Naive thymus-derived CD4-positive, alpha-beta T cell (primary cell): ENCODE measurements around the gene MUSK. TPM values are rescaled to one million over a fixed set of nuclear protein-coding genes. Genes with fewer than 3 reads are reported as not detected.

ENCODE experiments used
- ATAC-seq: fragments of 150-1000 bp; cut with Tn5 transposase; 2 replicates; pipeline ENCODE4 v1.10.0; 2021; ENCODE audit warnings: mild to moderate bottlenecking, moderate library complexity
- CTCF ChIA-PET: fragments of 350-600 bp; sonication (Branson Sonifier 250); formaldehyde crosslinking; loops from one replicate; lab custom pipeline; 2021; ENCODE audit warnings: antibody characterized with exemption; lab: Charles Lee
- POLR2A ChIA-PET: fragments of 350-600 bp; sonication (Branson Sonifier 250); formaldehyde crosslinking; loops from one replicate; lab custom pipeline; 2021; ENCODE audit warnings: antibody characterized with exemption, inconsistent platforms; lab: Charles Lee
- DNase-seq, 9 donors: peaks; one replicate each; pipeline versions ENCODE4 v3.0.0 to v3.0.0-alpha.2; 2020 to 2022; ENCODE audit warnings: mixed read lengths in 1 of 9
- H3K27ac ChIP-seq: one replicate; pipeline ENCODE4 v1.7.0; 2013; ENCODE audit warnings: mild to moderate bottlenecking, low read depth, low read length, moderate library complexity
- H3K27me3 ChIP-seq, 2 donors: one replicate each; pipeline ENCODE4 v1.7.0; 2013; ENCODE audit warnings: low read length in 2 of 2, mild to moderate bottlenecking in 2 of 2, moderate library complexity in 2 of 2; ENCODE audit not compliant: control insufficient read depth in 2 of 2, insufficient read depth in 2 of 2
- H3K36me3 ChIP-seq, 3 experiments: 1 replicate in 2 of 3; 2 replicates in 1 of 3; pipeline ENCODE4 v1.7.0; 2013; ENCODE audit warnings: low read length in 3 of 3, mild to moderate bottlenecking in 3 of 3, moderate library complexity in 1 of 3; ENCODE audit not compliant: insufficient read depth in 3 of 3, control insufficient read depth in 2 of 3
- H3K4me1 ChIP-seq, 2 donors: one replicate each; pipeline ENCODE4 v1.7.0; 2013; ENCODE audit warnings: low read length in 2 of 2, mild to moderate bottlenecking in 2 of 2, moderate library complexity in 1 of 2; ENCODE audit not compliant: control insufficient read depth in 2 of 2, insufficient read depth in 2 of 2
- H3K4me3 ChIP-seq: 2 replicates; pipeline ENCODE4 v1.7.0; 2013; ENCODE audit warnings: mild to moderate bottlenecking, low read length
- H3K9me3 ChIP-seq, 3 experiments: 1 replicate in 2 of 3; 2 replicates in 1 of 3; pipeline ENCODE4 v1.7.0; 2013; ENCODE audit warnings: low read length in 3 of 3; ENCODE audit not compliant: control insufficient read depth in 2 of 3
- H3K27ac Mint-ChIP-seq, 9 donors: one replicate each; pipeline ENCODE4 v1.8.0; 2020 to 2022; ENCODE audit warnings: mixed read lengths in 9 of 9, mild to moderate bottlenecking in 8 of 9, moderate library complexity in 5 of 9, inconsistent platforms in 2 of 9
- H3K27me3 Mint-ChIP-seq, 5 donors: one replicate each; pipeline ENCODE4 v1.8.0; 2021 to 2022; ENCODE audit warnings: mixed read lengths in 5 of 5, mild to moderate bottlenecking in 1 of 5
- H3K36me3 Mint-ChIP-seq, 5 donors: one replicate each; pipeline ENCODE4 v1.8.0; 2020 to 2022; ENCODE audit warnings: mixed read lengths in 5 of 5, mild to moderate bottlenecking in 3 of 5, inconsistent platforms in 1 of 5
- H3K4me1 Mint-ChIP-seq, 7 donors: one replicate each; pipeline ENCODE4 v1.8.0; 2020 to 2022; ENCODE audit warnings: mixed read lengths in 7 of 7, mild to moderate bottlenecking in 3 of 7, inconsistent platforms in 1 of 7
- H3K4me3 Mint-ChIP-seq, 10 donors: one replicate each; pipeline ENCODE4 v1.8.0; 2020 to 2022; ENCODE audit warnings: mild to moderate bottlenecking in 10 of 10, mixed read lengths in 10 of 10, moderate library complexity in 6 of 10, inconsistent platforms in 2 of 10
- H3K9me3 Mint-ChIP-seq, 11 donors: one replicate each; pipeline ENCODE4 v1.8.0; 2020 to 2022; ENCODE audit warnings: mixed read lengths in 11 of 11, mild to moderate bottlenecking in 4 of 11, inconsistent platforms in 1 of 11, moderate library complexity in 1 of 11
- intact Hi-C, 2 donors: fragments of 100-400 bp; cut with micrococcal nuclease; formaldehyde crosslinking; loops; one replicate each; pipeline ENCODE4 v1.15.1; 2023
- polyA plus RNA-seq, 2 donors: library from polyadenylated mRNA; unstranded; fragments of 300-500 nt; fragmentation: Illumina TruSeq; gene quantifications; one replicate each; pipeline ENCODE4 v1.2.3, GENCODE V29; 2021
- total RNA-seq, 6 experiments: library from RNA in 5 of 6; stranded (reverse) in 5 of 6; gene quantifications; 1 replicate in 5 of 6; 2 replicates in 1 of 6; pipeline ENCODE4 v1.2.3 and lab custom pipeline; 2021 to 2026

The MUSK gene
- total and polyA plus RNA-seq, 7 experiments from 2014 or later, result not detected

DNA sequence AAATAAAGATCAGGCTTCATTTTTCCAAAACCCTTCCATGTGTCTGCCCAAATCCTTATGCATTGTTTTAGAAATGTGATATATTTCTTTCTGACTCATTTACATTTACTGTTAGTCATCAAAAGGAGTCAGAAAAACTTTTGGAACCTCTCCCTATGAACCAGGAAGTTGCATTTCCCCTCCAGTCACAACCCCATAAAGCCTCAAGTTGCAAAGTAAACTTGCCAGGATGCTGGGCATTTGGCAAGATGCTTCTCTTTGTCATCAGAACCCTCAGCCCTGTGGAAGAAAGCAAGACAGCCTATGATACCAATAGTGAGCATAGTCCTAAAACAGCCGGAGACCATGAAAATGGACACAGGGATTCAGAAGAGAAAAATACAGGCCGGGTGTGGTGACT is 84.2 kb downstream of the MUSK start:
- Mint-ChIP-seq H3K9me3 (peaks cover 0 to 10% (median 0%) of the 10 kb centered on the region in 11 donors), H3K27me3 (no peaks in the 10 kb centered on the region), H3K27ac (no peak overlapping the region), H3K36me3 (no peaks in the 10 kb centered on the region), H3K4me1 (no peaks in the 10 kb centered on the region), H3K4me3 (no peak overlapping the region)
- intact Hi-C loops, result no loop called here
- CTCF ChIA-PET, result no interaction called here
- ATAC-seq, result no peak
- no peaks in the 10 kb centered on the region for H3K9me3 ChIP-seq
- no peaks in the 10 kb centered on the region for H3K36me3 ChIP-seq
- POLR2A ChIA-PET, result no interaction called here
- H3K27ac ChIP-seq, result no peak overlapping the region
- H3K27me3 ChIP-seq, result no peaks in the 10 kb centered on the region
- H3K4me1 ChIP-seq, result no peaks in the 10 kb centered on the region
- no peak overlapping the region for H3K4me3 ChIP-seq
- DNase-seq, result no peak

DNA sequence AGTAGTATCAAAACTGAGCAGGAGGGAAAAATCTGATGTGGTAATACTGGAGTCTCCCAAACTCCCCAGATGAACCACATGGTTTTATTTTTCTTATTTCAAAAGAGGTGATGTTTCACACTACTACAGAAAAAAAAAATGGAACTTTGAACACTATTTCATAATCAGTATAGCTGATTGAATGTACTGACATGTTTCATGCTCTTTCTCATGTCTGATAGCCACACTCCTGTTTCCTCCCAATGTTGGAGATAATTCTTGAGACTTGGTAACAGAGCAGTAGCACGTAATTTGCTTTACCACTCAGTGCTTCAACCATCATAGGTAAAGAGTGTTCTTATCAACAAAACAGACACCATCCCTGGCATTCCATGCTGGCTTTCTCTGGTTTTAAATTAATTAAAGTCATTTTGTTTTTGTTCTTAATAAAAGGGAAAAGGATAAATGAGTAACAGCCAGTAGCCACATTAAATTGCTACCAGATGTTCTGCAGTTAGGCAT is 85.2 kb downstream of the MUSK start:
- CTCF ChIA-PET, result interaction anchor here (0.6 kb wide), 1 partner anchor 20 kb away, joined by 3 read pairs; no protein-coding TSS in a partner anchor
- H3K27me3 Mint-ChIP-seq, result no peaks in the 10 kb centered on the region
- intact Hi-C loops, result no loop called here

DNA sequence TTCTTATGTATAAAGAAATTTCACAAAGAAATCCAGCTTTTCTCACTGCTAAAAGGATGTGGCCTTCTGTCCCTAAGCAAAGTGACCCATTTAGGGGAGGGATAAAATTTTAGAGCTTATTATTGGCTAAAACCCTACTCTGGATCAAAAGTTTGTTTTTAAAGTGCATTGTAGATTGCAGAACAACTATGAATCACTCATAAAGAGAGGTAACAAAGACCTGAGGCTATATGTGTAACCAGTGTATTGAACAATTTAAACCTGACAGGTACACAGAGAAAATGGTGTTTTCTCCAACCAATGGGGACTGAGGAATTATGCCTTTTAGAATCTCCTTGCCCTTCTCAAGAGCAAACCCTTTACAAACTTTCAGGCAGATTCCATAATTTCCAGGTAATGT is 86.6 kb downstream of the MUSK start:
- Mint-ChIP-seq H3K27ac (no peak overlapping the region), H3K4me3 (no peak overlapping the region), H3K27me3 (no peaks in the 10 kb centered on the region), H3K36me3 (no peaks in the 10 kb centered on the region), H3K9me3 (peaks cover 0 to 11% (median 2%) of the 10 kb centered on the region in 11 donors), H3K4me1 (no peaks in the 10 kb centered on the region)
- no peak for DNase-seq
- POLR2A ChIA-PET, result no interaction called here
- Histone ChIP-seq H3K9me3 (no peaks in the 10 kb centered on the region), H3K4me3 (no peak overlapping the region), H3K36me3 (no peaks in the 10 kb centered on the region), H3K4me1 (no peaks in the 10 kb centered on the region), H3K27me3 (no peaks in the 10 kb centered on the region), H3K27ac (no peak overlapping the region)
- CTCF ChIA-PET, result no interaction called here
- intact Hi-C loops, result no loop called here
- no peak for ATAC-seq

More for the DNA sequence above, 85.2 kb downstream of the MUSK start:
- DNase-seq, result no peak
- peaks cover 0 to 10% (median 1%) of the 10 kb centered on the region in 11 donors for H3K9me3 Mint-ChIP-seq
- no peak overlapping the region for H3K4me3 Mint-ChIP-seq
- H3K27ac Mint-ChIP-seq, result no peak overlapping the region
- Histone ChIP-seq H3K9me3 (no peaks in the 10 kb centered on the region), H3K4me3 (no peak overlapping the region), H3K27ac (no peak overlapping the region), H3K4me1 (no peaks in the 10 kb centered on the region), H3K36me3 (no peaks in the 10 kb centered on the region), H3K27me3 (no peaks in the 10 kb centered on the region)
- H3K36me3 Mint-ChIP-seq, result no peaks in the 10 kb centered on the region
- POLR2A ChIA-PET, result no interaction called here
- ATAC-seq, result no peak
- H3K4me1 Mint-ChIP-seq, result no peaks in the 10 kb centered on the region

DNA sequence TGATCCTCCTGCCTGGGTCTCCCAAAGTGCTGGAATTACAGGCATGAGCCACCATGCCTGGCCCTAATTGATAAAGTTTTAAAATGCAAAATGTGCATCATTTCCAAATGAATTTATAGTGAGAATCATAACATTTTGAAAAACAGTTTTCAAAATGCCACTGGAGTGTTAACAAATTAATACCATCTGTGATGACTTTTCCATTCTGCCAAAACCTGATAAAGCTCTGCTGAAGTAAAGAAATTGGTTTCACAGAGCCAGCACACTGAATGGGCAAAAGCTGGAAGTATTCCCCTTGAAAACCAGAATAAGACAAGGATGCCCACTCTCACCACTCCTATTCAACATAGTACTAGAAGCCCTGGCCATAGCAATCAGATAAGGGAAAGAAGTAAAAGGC is 89.6 kb downstream of the MUSK start:
- H3K27ac ChIP-seq, result no peak overlapping the region
- H3K4me1 Mint-ChIP-seq, result no peaks in the 10 kb centered on the region
- H3K27me3 ChIP-seq, result no peaks in the 10 kb centered on the region
- intact Hi-C loops, result no loop called here
- no peaks in the 10 kb centered on the region for H3K9me3 ChIP-seq
- H3K36me3 Mint-ChIP-seq, result no peaks in the 10 kb centered on the region
- no peaks in the 10 kb centered on the region for H3K27me3 Mint-ChIP-seq
- H3K4me3 Mint-ChIP-seq, result no peak overlapping the region
- DNase-seq (no peak), ATAC-seq (no peak)
- peaks cover 0 to 10% (median 0%) of the 10 kb centered on the region in 11 donors for H3K9me3 Mint-ChIP-seq
- CTCF ChIA-PET, result no interaction called here
- no peak overlapping the region for H3K27ac Mint-ChIP-seq
- H3K4me1 ChIP-seq, result no peaks in the 10 kb centered on the region
- POLR2A ChIA-PET, result no interaction called here
- no peak overlapping the region for H3K4me3 ChIP-seq
- no peaks in the 10 kb centered on the region for H3K36me3 ChIP-seq

DNA sequence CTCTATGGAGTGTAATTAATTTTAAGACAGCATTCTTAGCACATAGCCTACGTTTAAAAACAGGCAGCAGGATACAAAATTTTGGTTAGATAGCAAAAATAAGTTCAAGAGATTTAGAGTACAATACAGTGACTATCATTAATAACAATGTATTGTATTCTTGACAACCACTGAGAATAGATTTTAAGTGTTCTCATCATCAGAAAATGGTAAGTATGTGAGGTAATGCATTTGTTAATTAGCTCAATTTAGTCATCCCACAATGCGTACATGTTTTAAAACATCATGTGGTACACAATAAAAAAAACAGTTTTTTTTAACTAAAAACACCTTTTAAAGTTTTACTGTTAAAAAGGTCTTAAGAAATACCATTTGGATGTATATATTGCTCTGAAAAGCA is 94.2 kb downstream of the MUSK start:
- Mint-ChIP-seq H3K27ac (no peak overlapping the region), H3K27me3 (no peaks in the 10 kb centered on the region), H3K9me3 (peaks cover 0 to 6% (median 0%) of the 10 kb centered on the region in 11 donors), H3K36me3 (no peaks in the 10 kb centered on the region), H3K4me3 (no peak overlapping the region), H3K4me1 (no peaks in the 10 kb centered on the region)
- DNase-seq, result no peak
- Histone ChIP-seq H3K36me3 (no peaks in the 10 kb centered on the region), H3K27ac (no peak overlapping the region), H3K27me3 (no peaks in the 10 kb centered on the region), H3K4me3 (no peak overlapping the region), H3K9me3 (no peaks in the 10 kb centered on the region), H3K4me1 (no peaks in the 10 kb centered on the region)
- POLR2A ChIA-PET, result no interaction called here
- ATAC-seq, result no peak
- intact Hi-C loops, result no loop called here
- CTCF ChIA-PET, result no interaction called here

DNA sequence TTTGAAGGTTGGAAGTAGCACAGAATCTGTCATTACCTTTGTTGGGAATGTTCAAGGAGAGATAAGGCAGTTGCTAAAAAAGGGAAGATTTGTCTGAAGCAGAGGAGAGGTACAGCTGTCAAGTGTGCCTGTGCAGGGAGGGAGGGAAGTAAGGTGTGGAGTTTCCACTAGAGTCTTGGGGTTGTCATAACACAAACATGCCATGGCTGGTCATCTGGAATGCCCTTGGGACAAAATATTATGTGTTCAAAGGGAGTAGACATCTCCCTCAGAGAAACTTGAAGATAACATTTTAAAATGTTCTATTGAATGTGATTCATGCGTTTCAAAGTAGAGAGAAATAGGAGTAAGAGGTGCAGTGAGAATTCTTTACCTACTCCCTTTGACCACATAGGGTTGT is 95.0 kb downstream of the MUSK start:
- DNase-seq, result no peak
- POLR2A ChIA-PET, result no interaction called here
- Histone ChIP-seq H3K9me3 (no peaks in the 10 kb centered on the region), H3K4me3 (no peak overlapping the region), H3K4me1 (no peaks in the 10 kb centered on the region), H3K36me3 (no peaks in the 10 kb centered on the region), H3K27ac (no peak overlapping the region), H3K27me3 (no peaks in the 10 kb centered on the region)
- Mint-ChIP-seq H3K36me3 (no peaks in the 10 kb centered on the region), H3K9me3 (peaks cover 0 to 6% (median 0%) of the 10 kb centered on the region in 11 donors), H3K4me1 (no peaks in the 10 kb centered on the region), H3K4me3 (no peak overlapping the region), H3K27ac (no peak overlapping the region), H3K27me3 (no peaks in the 10 kb centered on the region)
- intact Hi-C loops, result no loop called here
- ATAC-seq, result no peak
- CTCF ChIA-PET, result no interaction called here

DNA sequence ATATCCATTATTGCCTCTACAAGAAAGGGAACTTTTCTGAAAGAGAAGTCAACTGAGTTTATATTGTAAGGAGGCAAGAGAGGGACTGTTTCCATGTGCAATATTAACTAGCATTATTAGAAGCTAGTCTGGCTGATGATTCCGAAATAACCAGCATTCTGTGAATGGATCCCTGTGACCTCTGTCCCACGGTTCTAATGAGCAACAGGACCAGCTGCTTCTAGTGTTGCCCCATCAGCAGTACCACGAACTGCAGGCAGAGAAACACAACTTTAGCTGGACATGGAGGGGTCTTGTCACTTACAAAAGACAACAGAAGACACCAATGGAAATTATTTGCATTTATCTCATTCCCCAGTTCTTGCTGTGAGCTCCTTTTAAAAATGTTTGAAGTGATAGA is 95.4 kb downstream of the MUSK start:
- Histone ChIP-seq H3K27ac (no peak overlapping the region), H3K9me3 (no peaks in the 10 kb centered on the region), H3K4me3 (no peak overlapping the region), H3K27me3 (no peaks in the 10 kb centered on the region), H3K36me3 (no peaks in the 10 kb centered on the region), H3K4me1 (no peaks in the 10 kb centered on the region)
- POLR2A ChIA-PET, result no interaction called here
- ATAC-seq (no peak), DNase-seq (no peak)
- H3K27ac Mint-ChIP-seq, result no peak overlapping the region
- CTCF ChIA-PET, result no interaction called here
- intact Hi-C loops, result no loop called here
- H3K27me3 Mint-ChIP-seq, result no peaks in the 10 kb centered on the region
- H3K4me1 Mint-ChIP-seq, result no peaks in the 10 kb centered on the region
- H3K9me3 Mint-ChIP-seq, result peaks cover 0 to 6% (median 0%) of the 10 kb centered on the region in 11 donors
- no peak overlapping the region for H3K4me3 Mint-ChIP-seq
- no peaks in the 10 kb centered on the region for H3K36me3 Mint-ChIP-seq
